DMS 273 treated with DMSO at 0.1 percent for 48 hours (cell line): Measurements from ENCODE around the gene NUDT16L1.

Experiments used
- DNase-seq: peaks from one replicate; lab custom pipeline; 2025; lab: John Stamatoyannopoulos, UW

The NUDT16L1 gene

DNA sequence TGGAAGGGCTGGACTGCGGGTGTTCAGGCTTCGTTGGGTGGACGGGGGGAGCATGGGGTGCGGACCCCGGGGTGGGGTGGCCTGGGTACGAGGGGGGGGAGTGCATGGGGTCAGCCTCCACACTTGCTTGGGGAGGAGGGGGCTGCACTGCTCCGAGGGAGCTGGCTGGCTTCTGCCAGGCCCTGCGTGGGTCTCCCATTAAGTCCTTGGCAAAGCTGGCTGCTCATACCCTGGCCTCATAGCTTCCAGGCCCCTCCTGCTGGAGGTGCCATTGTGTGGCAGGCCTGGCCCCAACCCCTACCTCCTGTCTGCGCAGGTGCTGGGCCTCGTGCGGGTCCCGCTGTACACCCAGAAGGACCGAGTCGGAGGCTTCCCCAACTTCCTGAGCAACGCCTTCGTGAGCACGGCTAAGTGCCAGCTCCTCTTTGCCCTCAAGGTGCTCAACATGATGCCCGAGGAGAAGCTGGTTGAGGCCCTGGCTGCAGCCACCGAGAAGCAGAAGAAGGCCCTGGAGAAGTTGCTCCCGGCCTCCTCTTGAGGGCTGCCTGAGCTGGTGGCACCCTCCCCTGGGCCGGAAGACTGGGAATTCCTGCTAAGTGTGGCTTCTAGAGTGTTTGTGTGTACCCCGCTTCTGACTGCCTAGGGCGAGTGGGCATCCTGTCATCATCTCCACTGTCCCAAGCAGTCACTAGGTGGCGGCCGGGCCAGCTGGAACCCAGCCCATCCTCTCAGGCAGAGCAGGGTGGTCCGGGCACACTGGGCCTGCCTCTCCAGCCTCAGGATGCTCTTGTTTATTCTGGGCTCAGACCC lies 1.5 kb downstream of the NUDT16L1 start:
- no peak for DNase-seq

DNA sequence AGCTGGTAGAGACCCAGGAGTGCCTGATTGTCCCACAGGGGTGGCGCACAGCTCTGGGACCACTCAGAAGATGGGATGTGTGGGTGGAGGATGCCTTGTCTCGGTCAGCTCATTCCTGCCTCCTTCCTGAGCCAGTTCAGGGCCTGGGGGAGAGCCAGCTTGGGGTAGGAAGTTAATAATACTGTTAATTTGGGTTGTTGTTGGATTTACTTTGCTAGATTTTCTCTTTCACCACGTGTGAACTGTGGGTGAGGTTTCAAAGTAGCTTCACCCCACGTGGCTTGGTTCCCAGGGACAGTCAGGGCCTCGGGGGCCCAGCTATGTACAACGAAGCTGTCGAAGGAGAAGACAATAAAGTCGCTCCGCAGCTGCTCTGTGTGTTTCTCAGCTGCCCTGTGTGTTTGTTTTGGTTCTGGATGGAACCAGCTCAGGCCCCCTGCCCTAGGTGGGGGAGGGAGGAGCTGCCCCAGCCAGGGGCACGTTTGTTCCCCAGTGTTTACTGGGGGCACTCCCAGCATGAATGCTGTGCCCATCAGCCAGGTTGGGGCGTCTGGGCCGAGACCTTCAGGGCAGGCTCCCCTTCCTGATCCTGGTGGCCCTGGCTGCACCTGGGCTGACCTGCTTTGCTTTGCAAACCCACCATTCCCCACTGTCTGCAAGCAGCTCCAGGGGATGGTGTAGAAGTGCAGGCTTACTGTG lies 2.3 kb downstream of the NUDT16L1 start:
- DNase-seq = no peak

DNA sequence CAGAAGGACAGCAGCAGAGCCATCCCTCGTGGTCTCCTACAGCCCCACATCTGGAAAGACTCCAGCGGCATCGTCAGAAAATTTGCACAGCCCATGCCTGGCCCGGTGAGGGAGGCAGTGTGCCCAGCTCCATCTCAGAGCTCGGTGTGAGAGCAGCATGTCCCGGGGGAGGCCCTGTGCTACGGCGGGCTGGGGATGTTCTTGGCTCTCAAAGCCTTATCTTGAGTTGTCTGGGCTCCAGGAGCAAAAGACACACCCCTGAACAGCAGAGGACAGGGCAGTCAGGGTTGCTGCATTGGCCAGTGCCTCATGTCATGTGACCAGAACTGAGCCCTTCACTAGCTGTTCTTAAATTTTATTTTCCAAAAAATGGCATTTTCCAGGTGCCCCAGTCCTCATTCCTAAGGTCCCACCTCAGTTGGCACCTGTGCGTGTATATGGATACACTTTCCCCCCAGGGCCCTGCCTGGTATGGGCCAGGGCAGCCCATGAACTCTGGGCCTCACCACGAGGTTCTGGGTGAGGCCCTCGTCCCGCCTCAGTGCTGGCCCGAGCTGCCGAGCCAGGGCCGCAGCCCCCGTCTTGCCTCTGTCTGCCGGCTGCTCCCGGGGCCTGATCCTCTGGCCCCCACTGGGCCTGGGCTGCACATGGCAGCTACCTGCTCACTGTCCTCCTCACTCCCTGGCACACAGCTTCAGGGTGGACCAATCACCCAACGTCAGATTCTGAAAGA lies 3.0 kb downstream of the NUDT16L1 start:
- no peak for DNase-seq

DNA sequence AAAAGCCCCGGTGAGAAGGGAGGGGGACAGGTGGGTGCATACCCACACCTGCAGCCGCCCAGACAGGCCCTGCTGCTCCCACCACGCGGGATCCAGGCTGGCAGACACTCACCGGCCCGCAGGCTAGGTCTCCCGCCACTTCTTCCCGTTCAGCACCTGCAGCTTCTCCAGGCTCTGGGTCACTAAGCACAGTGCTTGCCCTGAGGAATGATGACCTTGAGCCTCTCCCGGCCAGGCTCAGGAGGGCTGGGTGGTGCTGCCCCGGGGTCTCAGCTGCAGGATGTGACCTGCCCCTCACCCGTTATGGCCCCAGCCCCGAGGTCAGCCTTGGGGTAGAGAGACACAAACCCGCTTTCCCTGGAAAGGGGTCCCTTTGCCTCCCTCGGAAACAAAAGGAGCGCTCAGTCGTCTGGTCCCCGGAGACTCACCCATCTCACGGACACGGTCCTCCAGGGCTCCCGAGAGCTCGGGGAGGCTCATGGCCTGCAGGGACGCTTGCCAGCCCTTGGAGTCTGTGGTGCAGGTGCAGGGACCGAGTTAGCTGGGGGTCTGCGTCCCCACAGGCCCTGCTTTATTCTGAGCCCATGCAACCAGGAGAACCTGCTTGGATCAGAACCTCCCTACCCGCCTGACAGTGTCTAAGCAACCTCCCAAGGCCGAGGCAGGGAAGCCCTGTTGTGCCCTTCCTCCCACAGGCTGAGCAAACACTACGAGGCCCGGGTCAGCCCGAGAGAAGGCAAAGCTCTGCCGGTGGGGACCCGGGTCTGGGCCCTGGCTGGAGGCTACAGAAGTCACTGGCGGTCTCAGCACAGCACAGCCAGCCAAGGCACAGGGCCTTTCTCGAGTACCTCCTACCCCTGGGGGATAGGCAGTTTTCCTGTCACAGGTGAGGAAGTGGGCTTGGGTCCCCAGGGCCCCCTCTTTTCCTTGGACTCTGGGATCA lies 3.8 kb downstream of the NUDT16L1 start:
- no peak for DNase-seq

DNA sequence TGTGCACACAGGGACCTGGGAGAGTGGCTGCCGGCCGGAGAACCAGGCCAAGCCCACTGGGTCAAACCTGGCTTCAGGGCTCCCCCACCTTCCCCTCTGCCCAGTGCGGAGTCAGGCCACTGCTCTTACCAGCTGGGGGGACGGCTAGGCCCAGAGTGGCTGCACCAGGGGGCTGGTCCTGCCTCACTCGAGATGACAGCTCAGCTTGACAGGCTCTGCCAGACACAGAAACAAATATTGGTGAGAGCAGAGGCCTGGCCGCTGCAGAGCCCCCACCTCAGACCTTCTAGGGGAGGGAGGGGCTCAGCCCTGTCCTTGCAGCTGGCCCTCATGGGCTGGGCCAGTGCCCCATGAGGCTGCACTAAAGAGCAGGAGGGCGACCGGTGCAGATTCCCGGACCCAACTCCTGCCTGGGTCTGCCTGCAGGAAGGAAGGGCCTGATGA lies 4.5 kb downstream of the NUDT16L1 start:
- no peak for DNase-seq

DNA sequence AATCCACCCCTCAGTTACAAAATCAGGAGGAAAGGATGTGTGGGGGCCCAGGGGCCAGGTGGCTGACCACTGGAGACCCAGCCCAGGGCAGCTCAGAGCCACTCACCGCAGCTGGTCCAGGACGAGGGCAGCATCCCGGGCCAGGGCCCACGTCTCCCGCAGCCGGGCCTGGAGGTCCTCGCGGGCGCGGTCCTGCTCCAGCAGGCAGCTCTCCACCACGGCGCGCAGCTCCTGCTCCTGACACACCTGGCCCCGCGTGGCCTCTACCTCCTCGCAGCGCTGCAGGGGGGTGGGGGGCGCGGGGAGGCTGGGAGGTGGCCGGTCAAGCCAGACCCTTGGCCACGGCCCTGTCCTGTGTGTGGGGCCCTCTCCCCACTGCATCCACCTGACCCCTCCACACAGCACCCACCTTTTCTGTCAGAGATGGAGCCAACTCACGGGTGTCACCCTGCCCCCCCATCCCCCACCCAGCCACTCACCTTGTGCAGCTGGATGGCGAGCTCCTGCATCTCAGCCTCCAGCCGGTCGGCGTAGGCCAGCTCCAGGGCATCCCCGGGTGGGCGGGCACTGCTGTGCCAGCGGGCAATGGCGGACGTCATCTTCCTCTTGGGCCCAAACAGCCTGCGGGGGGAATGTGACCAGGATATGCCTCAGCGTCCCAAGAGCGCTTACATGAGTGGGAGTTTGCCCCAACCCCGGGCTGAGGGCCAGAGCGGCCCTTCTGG lies 5.1 kb downstream of the NUDT16L1 start:
- no peak for DNase-seq

DNA sequence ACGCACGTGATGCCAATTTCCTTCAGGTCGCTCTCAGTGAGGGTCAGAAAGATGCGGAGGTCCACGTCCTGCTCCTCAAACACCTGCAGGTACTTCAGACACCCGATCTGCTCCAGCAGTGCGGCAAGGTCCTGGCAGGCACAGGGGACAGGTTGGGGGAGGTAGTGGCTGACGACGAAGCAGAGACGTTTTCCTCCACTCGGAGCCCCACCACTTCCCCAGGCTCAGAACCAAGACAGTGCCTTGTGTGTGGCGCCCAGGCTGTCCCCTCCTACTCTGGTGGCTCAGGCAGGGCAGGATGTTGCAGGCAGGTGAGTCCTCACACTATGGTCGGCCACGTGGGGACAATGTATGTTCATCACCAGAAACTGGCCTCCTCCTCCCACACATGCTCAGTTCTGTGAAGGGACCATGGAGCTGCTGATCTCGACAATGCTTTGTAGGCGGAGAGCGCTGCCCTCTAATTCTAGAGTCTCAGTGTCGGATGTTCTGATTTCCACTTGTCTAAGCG lies 5.7 kb downstream of the NUDT16L1 start:
- no peak for DNase-seq

DNA sequence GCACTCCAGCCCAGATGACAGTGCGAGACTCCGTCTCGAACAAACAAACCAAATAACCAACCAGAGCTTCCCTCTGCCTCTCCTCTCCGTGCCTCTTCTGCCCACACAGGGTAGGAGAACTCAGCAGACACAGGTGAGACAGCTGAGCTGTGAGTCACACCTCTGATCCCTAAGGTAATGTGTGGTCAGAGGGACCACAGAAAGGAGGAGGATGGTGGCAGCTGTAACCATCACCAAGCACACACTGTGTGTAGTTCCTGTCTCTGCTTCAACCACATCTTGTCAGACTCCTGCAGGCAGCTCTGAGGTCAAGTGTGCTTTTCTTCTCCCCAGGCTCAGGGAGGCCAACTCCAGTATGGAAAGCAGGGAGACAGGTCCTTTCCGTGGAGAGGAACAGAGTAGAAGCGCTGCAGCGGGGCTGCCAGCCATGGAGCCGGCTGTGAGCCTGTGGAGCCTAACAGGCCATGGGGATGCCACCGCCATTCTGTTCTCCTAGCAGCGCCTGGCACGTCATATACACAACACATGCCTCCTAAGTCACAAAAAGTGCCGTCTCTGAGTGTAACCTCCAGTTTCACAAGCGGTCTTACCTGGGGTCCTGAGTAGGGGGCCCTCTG lies 7.1 kb downstream of the NUDT16L1 start:
- DNase-seq = no peak

DNA sequence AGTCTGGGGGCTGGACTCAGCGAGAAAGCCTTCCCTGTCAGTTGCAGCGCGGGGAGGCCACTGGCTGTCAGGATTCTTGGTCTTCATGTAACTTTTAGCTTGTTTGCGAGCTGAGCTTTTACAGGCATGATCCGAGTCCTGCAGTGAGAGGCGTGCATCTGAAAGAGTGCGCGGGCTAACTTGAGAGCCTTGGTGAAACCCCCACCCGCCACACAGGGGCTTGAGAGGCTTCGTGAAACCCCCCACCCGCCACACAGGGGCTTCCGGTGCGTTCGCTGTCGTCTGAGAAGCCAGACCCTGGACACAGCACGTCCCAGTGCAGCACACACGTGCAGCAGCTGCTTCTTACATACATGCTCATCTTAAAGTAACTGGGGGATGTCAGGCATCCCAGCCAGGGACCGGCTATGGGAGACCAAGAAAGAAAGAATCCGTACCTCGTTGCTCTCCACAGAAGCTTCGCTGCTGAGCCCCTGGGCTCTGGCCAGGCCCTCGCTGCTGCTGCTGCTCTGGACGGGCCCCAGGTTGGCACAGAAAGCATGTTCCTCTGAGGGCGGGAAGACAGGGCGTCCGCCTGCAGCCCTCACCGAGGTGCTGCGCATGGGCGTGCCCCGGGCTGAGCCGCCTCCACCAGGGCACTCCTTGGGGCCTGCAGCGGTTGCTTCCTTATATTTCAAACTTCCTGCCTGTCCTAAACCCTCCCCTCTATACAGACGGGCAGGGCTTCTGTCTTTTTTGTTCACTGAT lies 7.8 kb downstream of the NUDT16L1 start:
- DNase-seq = no peak

DNA sequence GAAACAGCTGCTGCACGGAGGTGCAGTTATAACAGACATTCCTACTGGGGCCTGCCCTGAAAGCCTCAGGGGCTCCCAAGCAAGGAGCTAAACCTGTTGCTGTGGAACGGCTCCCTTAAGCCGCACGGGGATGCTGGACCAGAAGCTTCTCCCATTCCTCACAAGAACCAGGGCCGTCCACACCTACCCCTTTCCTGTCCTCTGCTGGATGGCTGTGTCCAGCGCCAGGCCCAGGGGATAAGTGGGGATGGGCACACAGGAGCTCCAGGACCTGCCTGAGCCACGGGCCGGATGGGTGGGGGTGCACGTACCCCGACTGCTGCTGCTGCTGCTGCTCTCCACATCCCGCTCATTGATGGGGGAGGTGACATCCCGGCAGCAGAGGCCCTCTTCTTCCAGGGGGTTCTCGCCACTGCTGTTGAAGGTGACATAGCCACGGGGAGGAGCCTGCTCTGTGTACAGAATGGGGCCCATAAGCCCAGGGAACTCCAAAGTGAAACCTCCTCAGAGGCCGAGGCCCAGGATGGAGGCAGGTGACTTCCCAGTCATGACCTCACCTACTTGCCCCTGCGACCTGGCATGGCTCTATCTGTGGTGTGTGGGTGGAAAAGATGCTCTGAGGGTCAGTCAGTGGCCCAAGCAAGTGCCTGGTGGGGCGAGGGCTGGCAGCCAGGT lies 8.6 kb downstream of the NUDT16L1 start:
- DNase-seq = no peak

DNA sequence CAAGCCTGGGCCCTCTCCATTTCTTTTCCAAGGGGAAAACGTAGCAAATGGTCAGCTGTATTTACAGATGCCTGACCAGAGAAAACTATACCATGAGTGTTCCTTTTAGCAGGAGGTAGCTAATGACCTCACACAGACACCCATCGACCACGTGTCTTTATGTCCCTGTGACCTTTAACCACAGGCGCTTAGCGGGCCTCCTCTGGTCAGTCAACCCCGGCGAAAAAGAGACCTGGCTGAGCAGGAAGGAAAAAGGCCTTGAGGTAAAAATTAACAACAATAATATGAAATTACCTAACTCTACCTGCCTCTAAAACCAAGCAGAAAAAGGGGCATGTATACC lies 9.1 kb downstream of the NUDT16L1 start:
- DNase-seq = no peak

DNA sequence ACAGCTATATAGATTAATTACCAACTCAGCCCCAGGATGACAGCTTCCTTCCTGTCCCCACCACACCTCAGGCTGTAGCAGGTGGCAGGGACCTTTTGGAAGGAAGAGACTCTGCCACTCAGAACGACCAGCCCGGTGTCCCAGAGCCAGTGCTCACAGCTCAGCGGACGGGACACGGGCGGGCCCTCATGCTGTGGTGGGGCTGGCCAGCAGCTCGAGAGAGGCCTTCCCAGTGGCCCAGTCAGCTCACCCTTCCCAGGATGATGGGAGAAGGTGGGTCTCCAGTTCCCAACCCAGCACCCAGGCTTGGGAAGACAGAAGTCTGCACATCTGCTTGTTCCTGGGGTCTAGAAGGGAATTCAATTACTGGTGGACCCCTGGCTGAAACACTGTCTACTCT lies 10.5 kb downstream of the NUDT16L1 start:
- DNase-seq = no peak

DNA sequence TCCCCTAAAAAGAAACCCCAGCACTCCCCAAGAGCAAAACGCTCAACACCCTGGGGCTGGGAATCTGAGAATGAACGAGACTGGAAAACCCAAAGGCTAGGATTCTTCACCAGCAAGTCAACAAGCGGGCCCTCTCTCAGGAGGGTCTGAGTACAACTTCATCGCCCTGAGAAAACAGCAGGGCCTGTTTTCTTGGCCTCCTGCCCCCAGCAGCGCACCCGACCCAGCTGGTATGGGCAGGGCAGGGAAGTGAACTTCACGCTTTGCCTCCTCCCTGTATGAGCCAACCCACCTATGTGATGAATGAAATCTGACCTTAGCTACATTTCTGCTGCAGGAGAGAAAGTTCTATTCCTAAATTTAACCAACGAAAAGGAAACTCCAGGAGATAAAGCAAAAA lies 11.1 kb downstream of the NUDT16L1 start:
- no peak for DNase-seq

DNA sequence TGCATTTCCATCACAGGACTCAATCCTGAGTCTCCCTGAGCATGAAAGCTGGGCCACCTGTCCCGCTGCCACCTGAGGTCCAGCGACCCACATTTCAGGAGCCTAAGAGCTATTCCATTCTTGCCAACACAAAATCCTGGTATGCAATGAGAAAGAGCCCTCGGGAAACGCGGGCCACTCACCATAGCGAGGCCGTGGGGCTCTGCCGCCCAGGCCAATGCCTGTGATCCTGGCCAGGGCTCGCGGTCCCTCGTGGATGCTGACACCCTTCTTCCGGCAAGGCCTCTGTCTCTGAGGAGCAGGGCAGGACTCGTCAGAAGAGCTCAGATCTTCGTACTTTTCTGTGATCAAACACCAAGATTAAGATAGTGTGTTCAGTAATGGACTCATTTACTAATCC lies 11.6 kb downstream of the NUDT16L1 start:
- DNase-seq = no peak

DNA sequence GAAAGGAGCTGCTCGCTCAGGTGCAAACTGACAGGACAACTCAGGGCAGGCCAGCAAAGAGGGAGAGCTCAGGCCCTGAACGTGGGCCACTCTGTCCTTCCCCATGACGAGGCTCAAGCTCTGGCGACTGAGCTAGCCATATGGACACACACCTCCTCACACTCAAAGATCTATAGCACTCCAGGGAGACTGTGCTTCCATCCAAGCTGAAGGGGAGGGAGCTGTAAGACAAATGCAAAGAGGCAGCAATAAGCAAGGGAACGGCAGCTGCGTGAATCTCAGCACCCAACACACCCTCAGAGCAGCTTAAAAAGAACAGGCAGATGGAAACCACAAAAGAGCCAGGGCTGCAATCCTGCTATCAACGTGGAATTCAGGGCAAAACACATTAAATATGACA lies 13.5 kb downstream of the NUDT16L1 start:
- no peak for DNase-seq

DNA sequence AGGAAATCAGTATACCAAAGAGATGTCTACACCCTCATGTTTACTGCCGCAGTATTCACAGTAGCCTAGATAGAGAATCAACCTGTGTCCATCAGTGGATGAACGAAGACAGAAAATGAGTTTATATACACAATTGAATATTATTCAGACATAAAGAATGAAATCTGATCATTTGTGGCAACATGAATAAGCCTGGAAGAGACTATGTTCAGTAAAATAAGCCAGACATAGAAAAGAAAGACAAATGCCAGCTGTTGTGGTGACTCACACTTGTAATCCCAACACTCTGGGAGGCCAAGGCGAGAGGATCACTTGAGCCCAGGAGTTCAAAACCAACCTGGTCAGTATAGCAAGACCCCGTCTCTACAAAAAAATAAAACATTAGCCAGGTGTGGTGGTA lies 16.1 kb downstream of the NUDT16L1 start:
- no peak for DNase-seq

DNA sequence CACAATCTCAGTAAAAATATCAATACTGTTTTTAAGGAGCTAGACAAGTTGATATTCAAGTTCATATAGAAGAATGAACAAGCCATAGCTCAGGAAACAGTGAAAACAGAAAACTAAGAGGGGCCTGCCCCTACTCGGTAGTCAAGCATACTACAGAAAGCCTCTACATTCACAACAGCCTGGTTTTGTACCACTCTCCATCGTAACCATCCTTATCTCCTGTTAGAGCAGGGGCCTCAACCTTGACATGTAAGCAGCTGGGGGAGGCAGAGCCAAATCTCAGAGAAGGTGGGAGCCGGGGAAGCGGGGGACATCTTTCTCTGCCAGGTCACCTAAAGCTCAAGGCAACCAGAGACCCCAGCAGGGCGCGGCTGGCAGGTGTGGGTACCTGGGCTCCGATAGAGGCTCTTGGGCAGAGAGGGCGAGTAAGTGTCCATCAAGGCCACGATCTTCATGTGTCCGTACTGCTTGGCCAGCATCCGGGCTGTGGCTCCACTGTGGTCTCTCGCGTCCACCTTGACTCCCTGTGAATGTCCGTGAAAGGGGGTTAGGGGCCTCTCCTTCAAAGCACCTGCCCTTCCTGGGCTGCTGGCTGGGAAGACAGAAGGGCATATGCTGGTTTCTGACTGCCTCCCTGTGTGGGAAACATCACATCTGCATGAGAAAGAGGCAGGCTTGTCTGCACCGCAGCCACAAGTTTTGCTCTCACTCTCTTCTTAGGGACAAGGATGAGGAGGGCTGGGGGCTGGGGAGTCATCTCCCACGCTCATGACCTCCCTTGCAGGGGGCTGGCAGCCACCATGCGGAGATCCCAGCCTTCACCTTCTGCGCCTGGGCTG lies 20.5 kb downstream of the NUDT16L1 start:
- DNase-seq = no peak

DNA sequence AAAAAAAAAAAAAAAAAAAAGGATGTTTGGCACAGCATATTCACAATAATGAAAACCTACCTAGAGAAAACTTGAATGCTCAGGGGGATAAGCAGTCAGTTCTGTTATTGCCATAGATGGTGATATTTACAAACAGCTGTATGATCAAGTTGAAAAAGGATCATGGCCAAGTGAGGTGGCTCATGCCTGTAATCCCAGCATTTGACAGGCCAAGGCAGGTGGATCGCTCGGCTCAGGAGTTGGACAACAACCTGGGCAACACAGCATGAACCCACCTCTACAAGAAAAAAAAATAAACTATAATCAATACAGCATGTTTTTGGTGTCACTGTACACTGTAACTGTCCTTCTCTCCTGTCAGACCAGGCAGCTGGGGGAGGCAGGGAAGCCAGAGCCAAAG lies 21.6 kb downstream of the NUDT16L1 start:
- no peak for DNase-seq
